GM23248 (cell line): ENCODE results near the gene ZNF513.

Experiments used
- EZH2 ChIP-seq: fragments of 200-600 bp; sonication (generic); IDR thresholded peaks from 2 replicates; pipeline ENCODE4 v1.6.1; 2018; ENCODE audit warnings: antibody characterized with exemption, mild to moderate bottlenecking; ENCODE audit not compliant: insufficient read depth, poor library complexity, severe bottlenecking
- EZH2phosphoT487 ChIP-seq: fragments of 200-600 bp; sonication (generic); IDR thresholded peaks from 2 replicates; pipeline ENCODE4 v1.6.1; 2018; ENCODE audit warnings: antibody characterized with exemption, moderate library complexity, mild to moderate bottlenecking, low read depth; ENCODE audit not compliant: insufficient read depth

- TF ChIP-seq EZH2, result no peak
- no peak for TF ChIP-seq EZH2phosphoT487
Measured at GRCh38 chr2:27412419-27413152, 32.1 kb upstream of the ZNF513 start.
